BJ (cell line): ENCODE data around the gene TMC3. TPM values are rescaled to one million over a fixed set of nuclear protein-coding genes. Genes with fewer than 3 reads are reported as not detected.

Experiments
- CTCF ChIA-PET: fragments of 350-600 bp; formaldehyde crosslinking; extraction: SDS; loops from one replicate; lab custom pipeline; 2021; ENCODE audit warnings: antibody characterized with exemption, inconsistent platforms; lab: Yijun Ruan, JAX
- POLR2A ChIA-PET: fragments of 300-600 bp; sonication (Branson Sonifier 250); formaldehyde crosslinking; extraction: SDS; loops from one replicate; lab custom pipeline; 2021; ENCODE audit warnings: antibody characterized with exemption; lab: Charles Lee
- DNase-seq: peaks from one replicate; pipeline ENCODE4 v3.0.0-alpha.2; 2011; ENCODE audit warnings: low read depth
- H3K27me3 ChIP-seq: 2 replicates; pipeline ENCODE4 v1.6.0; 2011; ENCODE audit warnings: low read length; ENCODE audit not compliant: control insufficient read depth, insufficient read depth
- H3K36me3 ChIP-seq: 2 replicates; pipeline ENCODE4 v1.5.1; 2011; ENCODE audit warnings: low read length; ENCODE audit not compliant: control insufficient read depth, insufficient read depth
- H3K4me3 ChIP-seq: 2 replicates; pipeline ENCODE4 v1.5.1; 2011; ENCODE audit warnings: low read depth, mild to moderate bottlenecking, control low read depth, low read length
- CTCF ChIP-seq: IDR thresholded peaks from 2 replicates; pipeline ENCODE4 v1.5.1; 2011; ENCODE audit warnings: low read depth, mild to moderate bottlenecking, control low read depth, inconsistent platforms, low read length, moderate library complexity; ENCODE audit not compliant: insufficient read depth
- polyA plus RNA-seq: library from polyadenylated mRNA; depleted of rRNA; stranded (reverse); fragments of >200 nt; gene quantifications from 2 replicates; pipeline ENCODE4 v1.2.3, GENCODE V29; 2011

TMC3 gene
- polyA plus RNA-seq, 1 experiment = not detected

GRCh38 chr15:81291916-81292522 is 82.0 kb downstream of the TMC3 start:
- ChIA-PET CTCF (interaction anchor here (0.6 to 2.0 kb wide), 4 partner anchors 12 to 35 kb away, joined by 3 to 15 read pairs (median 7); no protein-coding TSS in a partner anchor), POLR2A (interaction anchor here (0.7 kb wide), 1 partner anchor 1440 kb away, joined by 4 read pairs; no protein-coding TSS in a partner anchor)
- TF ChIP-seq CTCF = no peak
- no peaks in the 10 kb centered on the region; the same call in 1 of the 2 replicates for H3K27me3 ChIP-seq
- no peak for DNase-seq
- H3K36me3 ChIP-seq = no peaks in the 10 kb centered on the region
- H3K4me3 ChIP-seq = no peak overlapping the region

DNA sequence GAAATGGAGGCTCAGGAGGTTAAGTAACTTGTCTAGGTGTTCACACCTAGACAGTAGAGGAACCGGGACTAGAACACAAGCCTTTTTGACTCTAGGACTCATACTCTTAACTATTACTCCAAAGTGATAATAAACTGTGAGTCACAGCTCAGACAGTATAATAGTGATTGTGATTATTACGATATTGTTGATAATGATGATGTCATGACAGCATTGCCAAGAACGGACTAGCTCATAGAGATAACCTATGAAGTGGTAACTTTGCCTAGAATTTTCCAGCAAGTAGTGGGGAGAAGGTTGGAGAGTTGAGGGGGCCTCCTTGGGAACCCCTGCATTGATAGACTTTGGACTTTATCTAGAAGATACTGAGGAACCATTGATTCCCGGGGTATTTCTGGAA is 84.1 kb downstream of the TMC3 start:
- DNase-seq = no peak
- CTCF ChIA-PET = interaction anchor here (0.9 to 2.0 kb wide), 4 partner anchors 10 to 120 kb away, joined by 3 to 15 read pairs (median 6); no protein-coding TSS in a partner anchor
- Histone ChIP-seq H3K36me3 (no peaks in the 10 kb centered on the region), H3K27me3 (no peaks in the 10 kb centered on the region; the same call in 1 of the 2 replicates), H3K4me3 (no peak overlapping the region)
- no peak for TF ChIP-seq CTCF
- POLR2A ChIA-PET = no interaction called here

GRCh38 chr15:81288616-81289015 is 85.4 kb downstream of the TMC3 start:
- no peak for DNase-seq
- TF ChIP-seq CTCF = no peak
- ChIA-PET POLR2A (no interaction called here), CTCF (no interaction called here)
- H3K27me3 ChIP-seq = no peaks in the 10 kb centered on the region; the same call in 1 of the 2 replicates
- H3K4me3 ChIP-seq = no peak overlapping the region
- H3K36me3 ChIP-seq = no peaks in the 10 kb centered on the region

GRCh38 chr15:81288040-81288439 is 86.0 kb downstream of the TMC3 start:
- H3K36me3 ChIP-seq = no peaks in the 10 kb centered on the region

More at GRCh38 chr15:81288040-81288439, 86.0 kb downstream of the TMC3 start:
- TF ChIP-seq CTCF = no peak
- CTCF ChIA-PET = interaction anchor here (0.9 to 3.0 kb wide), 3 partner anchors 13 to 22 kb away, joined by 3 to 16 read pairs (median 9); no protein-coding TSS in a partner anchor
- no peaks in the 10 kb centered on the region; the same call in 1 of the 2 replicates for H3K27me3 ChIP-seq
- POLR2A ChIA-PET = no interaction called here
- DNase-seq = no peak
- no peak overlapping the region for H3K4me3 ChIP-seq
